Midbrain (tissue), 1 donor: ENCODE results near the gene COQ10A.
"Not testable (repeated sequence)": the region's sequence is repeated elsewhere in the genome, so short reads cannot be mapped to it uniquely, and the experiment has no call there.

ENCODE experiments used
- DNase-seq: peaks from one replicate; lab custom pipeline; 2025; lab: John Stamatoyannopoulos, UW

Gene COQ10A

DNA sequence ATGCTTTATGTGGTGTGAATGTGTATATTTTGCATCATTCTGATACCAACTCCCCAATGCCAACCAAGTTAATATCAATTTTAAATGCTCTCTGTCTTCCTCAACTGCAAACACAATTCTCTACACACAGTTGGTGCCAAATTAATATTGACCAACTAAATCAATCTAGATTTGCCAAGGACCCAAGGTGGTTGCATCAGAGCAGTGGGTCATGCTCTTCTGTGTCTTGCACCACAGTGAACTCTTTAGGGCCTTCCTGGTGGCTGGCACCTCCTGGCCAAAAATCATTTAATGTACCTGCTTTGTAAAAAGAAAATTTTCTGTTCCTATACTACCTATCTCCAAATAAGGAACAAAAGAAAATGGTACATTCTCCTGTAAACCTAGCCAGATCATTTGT lies 14.1 kb downstream of the COQ10A start:
- no peak for DNase-seq

DNA sequence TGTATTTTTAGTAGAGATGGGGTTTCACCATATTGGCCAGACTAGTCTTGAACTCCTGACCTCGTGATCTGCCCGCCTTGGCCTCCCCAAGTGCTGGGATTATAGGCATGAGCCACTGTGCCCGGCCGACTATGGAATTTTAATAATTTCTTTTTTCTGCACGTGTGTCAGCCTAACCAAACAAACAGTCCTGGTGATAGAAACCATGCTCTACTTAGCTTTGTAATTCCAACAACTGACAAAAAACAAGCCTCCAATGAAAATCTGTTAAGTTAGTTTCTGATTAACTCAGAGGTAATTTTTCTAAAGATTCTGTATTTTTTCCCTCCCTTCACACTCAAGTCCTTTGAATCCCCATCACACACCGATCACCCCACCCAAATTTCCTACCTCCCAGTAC lies 15.3 kb downstream of the COQ10A start:
- no peak for DNase-seq

- no peak for DNase-seq
Measured at GRCh38 chr12:56282579-56282978, 15.8 kb downstream of the COQ10A start.

DNA sequence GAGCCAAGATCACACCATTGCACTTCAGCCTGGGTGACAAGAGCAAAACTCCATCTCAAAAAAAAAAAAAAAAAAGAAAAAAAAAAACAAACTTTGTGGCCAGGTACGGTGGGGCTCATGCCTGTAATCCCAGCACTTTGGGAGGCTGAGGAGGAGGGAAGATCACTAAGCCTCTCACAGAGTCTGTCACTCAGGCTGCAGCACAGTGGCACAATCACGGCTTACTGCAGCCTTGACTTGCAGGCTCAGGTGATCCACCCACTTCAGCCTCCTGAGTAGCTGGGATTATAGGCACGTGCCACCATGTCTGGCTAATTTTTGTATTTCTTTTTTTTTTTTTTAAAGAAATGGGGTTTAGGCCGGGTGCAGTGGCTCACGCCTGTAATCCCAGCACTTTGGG lies 17.5 kb downstream of the COQ10A start:
- not testable (repeated sequence) for DNase-seq

DNA sequence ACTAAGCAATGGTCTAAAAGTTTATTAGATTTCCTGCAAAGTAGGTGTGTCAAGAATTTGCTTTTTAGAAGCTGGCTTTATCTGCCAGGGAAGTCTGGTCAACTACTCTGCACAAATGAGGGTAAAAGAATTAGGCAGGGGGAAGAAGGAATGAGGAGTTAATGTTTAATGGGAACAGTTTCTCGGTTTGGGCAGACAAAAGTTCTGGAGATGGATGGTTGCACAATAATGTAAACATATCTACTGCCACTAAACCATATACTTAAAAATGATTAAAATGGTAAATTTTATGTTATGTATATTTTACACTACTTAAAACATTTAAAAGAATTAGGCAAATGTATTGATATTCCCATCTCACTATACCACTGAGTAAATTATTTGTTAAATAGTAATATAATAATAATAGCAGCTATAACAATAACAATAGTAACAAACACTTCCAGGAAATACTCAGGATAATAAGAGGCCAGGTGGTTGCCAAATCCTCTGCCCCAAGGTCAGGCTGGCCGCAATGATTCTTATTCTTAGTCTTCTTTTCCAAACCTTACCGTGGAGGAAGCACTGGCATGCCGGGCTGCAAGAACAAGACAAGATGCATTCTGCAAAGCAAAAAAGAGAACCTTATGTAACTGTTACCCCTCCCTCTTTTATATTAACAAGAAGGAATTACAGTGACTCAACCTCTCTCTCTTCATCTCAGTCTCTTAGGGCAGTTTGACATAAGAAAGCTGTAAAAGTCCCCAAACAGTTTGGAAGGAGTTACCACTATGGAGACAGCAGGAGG lies 19.5 kb downstream of the COQ10A start:
- no peak for DNase-seq

DNA sequence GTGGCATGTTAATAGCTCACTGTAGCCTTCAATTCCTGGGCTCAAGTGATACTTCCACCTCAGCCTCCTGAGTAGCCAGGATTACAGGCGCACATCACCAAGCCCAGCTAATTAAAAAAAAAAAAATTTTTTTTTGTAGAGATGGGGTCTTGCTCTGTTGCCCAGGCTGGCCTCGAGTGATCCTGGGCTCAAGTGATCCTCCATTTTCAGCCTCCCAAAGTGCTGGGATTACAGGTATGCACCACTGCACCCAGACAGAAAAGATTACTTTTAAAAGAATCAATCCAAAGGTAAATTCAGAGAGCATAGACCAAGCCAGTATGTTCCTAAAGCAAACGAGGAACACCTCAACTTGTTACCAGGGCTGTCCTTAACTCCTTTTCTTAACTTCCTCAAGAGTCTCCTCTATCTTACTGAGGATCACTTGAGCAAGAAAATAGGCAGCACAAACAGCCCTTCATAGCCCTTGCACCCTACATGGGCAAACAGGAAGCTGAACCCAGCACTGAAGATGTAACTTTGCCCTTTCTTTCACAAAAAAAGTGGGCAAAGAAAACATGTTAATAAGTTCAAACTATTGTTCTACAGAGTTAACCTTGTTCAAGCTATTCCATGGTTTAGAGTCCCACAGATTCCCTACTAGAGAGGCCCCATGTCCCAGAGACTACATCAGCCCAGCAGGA lies 22.1 kb downstream of the COQ10A start:
- no peak for DNase-seq

DNA sequence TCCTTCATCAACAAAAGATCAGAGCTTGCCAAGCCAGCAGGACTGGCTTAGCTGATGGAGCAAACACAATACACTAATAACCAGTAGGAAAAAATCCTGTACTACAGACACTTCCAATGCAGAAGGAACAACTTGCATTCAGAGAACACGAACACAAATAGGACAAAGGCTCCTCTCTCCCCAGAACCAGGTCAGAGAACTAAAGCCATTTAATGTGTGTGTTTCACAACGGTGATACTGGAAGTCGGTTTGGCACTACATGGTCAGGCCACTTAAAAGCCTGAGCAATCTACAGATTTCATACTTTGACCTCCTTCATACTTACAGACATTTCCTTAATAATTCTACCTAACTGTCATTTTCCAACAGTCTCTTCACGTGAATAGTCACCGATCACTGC lies 27.1 kb downstream of the COQ10A start:
- DNase-seq: no peak

GRCh38 chr12:56296295-56296694 lies 29.6 kb downstream of the COQ10A start:
- no peak for DNase-seq

- no peak for DNase-seq
Measured at GRCh38 chr12:56297400-56297799, 30.7 kb downstream of the COQ10A start.

- no peak for DNase-seq
Measured at GRCh38 chr12:56298828-56299227, 32.1 kb downstream of the COQ10A start.

DNA sequence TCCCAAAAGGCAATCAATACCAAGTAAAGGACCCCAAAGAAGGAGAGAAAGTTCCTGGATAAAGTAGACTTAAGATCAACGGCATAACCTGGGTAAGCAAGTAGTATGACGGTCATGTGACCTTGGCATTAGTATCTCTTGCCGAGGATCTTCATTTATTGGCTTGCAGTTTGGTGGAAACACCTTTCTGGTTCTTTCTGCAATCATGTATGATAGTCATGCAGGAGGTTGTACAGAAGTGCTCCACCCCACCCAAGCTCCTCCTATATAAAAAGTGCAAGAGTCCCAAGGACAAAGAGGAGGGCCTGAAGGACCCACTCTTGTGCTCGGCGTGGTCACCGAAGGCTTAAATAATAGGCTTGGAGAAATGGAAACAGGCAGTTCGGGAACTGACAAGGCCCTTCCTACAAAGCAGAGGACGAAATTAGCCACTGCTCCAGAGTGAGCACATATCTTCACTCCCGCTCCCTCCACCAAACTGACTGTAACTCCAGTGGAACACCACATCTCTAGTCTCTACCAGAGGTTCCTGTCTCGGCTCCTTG lies 32.6 kb downstream of the COQ10A start:
- DNase-seq: no peak

DNA sequence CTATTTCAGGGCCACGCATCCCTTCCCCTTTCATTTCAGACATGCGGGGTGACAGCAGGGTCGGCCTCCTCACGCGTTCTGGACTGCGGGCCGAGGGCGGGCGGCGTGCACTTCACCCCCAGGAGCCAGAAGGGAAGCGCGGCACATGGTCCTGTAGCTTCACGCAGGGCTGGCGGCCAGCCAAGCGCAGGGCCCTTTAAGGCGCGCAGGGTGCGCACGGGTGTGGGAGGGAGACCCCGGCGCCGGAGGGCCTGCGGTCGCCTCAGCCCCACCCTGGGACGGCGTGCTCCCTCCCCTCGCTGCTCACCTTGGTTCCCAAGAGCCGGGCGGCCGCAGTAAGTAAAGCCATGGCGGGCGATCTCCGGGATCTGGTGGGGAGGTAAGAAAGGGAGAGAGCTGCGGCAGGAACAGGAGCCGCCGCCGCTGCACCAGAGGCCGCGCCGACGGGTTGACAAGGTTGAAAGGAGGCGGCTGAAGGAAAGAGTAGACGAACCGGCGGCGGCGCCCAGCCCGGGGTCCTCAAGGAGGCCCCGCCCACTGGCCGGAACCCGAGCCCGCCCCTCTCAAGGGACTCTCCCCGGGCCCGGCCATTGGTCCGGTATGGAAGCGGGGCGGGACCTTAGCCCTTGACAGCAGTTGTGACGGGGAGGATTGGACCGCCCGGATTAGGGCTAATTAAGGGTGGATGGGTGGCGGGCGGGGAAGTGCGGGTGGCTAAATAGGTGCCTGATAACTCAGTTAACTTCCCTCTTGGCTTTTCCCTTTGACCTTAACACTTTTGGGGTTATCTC lies 33.3 kb downstream of the COQ10A start, which contains the start of gene CS:
TSS of gene CS (minus strand) at position 478 of the 791 bp plus-strand sequence. CDS start at position 349, 129 bp downstream.
- DNase-seq: peak; percentile 98

DNA sequence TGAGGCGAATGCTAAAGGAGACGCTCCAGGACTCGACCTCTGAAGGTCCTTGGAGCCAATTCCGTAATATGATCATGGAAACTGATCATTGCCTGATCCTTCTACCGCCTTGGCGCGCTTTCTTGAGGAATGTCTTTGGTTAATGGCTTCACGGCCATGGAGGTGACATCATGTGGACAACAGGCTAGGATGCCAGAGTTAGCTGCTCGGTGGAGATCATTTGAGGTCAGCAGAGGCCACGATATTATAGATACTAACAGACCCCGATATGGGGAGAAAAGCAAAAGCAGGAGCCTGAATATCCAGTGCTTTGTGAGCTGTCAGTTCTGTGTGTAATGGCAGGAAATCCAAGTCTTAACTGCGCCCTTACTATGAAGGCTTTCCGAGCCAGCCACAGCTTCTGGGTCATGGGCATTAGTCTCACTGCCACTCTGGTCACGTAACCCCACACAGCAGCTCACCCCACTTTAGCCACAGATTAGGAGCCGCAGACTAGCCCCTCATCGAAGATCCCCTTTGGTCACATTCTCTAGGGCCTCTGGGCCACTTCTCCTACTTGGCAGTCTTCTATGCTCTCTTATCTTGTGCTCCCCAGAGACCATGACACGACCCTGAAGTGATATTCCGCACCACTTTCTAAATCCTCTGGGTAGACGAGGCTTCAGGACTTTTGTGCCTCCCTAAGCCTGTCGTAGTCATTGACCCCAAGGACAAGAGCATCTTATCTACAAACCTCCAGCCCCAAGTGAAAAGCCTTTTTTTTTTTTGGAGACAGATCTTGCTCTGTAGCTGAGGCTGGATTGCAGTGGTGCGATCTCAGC lies 34.1 kb downstream of the COQ10A start:
- no peak for DNase-seq

- no peak for DNase-seq
Measured at GRCh38 chr12:56304276-56304675, 37.5 kb downstream of the COQ10A start.

DNA sequence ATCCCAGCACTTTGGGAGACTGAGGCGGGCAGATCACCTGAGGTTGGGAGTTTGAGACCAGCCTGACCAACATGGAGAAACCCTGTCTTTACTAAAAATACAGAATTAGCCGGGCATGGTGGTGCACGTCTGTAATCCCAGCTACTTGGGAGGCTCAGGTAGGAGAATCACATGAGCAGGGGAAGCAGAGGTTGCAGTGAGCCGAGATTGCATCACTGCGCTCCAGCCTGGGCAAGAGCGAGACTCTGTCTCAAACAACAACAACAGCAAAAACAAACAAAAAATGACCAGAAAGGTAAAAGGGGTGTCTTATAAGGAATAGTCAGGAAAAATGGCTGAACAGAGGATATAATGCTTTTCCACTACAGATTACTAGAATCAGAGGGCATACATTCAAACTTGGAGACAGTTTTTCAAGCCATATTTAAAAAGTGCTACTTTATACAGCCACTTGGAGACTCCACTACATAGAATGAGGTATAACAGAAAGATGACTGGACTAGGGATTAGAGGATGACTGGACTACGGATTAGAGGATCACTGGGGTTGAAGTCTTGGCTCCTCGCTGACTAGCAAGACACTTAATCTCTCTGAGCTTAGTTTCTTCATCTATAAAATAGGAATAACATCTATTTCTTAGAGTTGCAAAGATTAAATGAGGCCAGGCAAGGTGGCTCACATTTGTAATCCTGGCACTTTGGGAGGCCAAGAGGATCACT lies 38.3 kb downstream of the COQ10A start:
- DNase-seq: no peak

DNA sequence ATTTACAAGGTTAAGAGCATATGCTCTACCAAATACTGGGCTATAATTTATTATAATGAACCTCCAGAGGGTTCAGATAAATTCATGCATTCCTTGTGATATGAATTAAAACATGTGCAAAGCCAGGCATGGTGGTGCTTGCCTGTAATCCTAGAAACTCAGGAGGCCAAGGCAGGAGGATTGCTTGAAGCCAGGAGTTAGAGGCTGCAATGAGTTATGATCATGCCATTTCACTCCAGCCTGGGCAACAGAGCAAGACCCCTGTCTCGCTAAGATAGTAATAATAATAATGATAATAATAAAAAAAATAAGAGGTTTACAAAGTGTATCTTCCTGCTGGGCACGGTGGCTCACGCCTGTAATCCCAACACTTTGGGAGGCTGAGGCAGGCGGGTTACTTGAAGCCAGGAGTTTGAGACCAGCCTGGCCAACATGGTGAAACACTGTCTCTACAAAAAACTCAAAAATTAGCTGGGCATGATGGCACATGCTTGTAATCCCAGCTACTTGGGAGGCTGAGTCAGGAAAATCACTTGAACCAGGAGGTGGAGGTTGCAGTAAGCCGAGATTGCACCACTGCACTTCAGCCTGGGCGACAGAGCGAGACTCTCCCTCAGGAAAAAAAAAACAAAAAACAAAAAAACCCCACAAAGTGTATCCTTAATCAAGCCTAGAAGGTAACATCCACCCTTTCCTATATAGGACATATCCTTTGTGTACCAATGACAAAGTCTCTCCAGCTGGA lies 40.7 kb downstream of the COQ10A start:
- DNase-seq: no peak

DNA sequence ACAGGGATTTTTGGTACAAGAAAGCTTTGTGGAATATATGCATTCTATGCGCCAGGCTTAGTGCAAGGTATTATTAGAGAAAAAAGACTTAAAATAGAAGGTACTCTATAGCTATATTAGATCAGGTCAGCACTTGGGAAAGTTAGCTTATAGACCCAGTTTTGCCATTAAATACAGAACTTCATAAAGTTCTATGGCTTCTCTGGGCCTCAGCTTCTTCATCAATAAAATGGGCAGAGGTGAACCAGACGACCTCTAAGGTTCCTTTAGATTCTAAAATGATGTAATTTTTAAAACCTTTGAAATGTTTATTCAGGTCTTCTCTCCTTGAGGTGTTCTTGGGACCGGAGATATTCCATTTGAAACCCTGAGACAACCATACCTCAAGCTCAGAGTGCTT lies 42.0 kb downstream of the COQ10A start:
- no peak for DNase-seq

DNA sequence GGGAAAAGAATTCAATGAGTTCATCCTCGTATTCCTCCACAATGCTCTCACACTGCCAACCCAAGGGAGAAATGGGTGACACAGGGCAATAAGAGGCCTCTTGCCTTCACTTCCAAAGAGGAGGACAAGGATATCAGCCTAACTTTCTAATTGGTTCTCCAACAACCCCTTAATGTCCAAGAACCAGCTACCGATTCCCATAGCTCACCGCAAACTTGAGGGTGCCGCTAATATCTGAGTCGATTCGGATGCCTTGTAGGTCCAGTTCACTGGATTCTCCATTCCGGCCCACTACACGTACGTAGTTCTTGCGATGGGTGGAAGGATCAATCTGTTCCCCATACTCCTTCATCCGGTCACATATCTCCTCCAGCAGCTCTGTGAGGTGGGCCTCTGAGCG lies 44.3 kb downstream of the COQ10A start:
- no peak for DNase-seq

- DNase-seq: peak; percentile 59
Measured at GRCh38 chr12:56315249-56315621, 48.5 kb downstream of the COQ10A start.
